T-helper 17 cell (primary cell): ENCODE results near the gene AP4M1. TPM values are rescaled to one million over a fixed set of nuclear protein-coding genes. Genes with fewer than 3 reads are reported as not detected.
"Not testable (repeated sequence)": the region's sequence is repeated elsewhere in the genome, so short reads cannot be mapped to it uniquely, and the experiment has no call there.

ENCODE experiments used
- ATAC-seq: fragments of 150-1000 bp; cut with Tn5 transposase; 2 replicates; pipeline ENCODE4 v1.10.0; 2021; ENCODE audit warnings: mild to moderate bottlenecking, moderate library complexity
- DNase-seq, 3 donors: peaks; one replicate each; pipeline versions ENCODE4 v3.0.0 to v3.0.0-alpha.2; 2020 to 2021
- H3K9me3 ChIP-seq: one replicate; pipeline ENCODE4 v1.7.0; 2013; ENCODE audit warnings: low read length, mild to moderate bottlenecking; ENCODE audit not compliant: control insufficient read depth, poor library complexity, severe bottlenecking
- H3K27ac Mint-ChIP-seq: one replicate; pipeline ENCODE4 v1.8.0; 2022; ENCODE audit warnings: mild to moderate bottlenecking, moderate library complexity, mixed read lengths
- H3K27me3 Mint-ChIP-seq: one replicate; pipeline ENCODE4 v1.8.0; 2022; ENCODE audit warnings: mixed read lengths
- H3K36me3 Mint-ChIP-seq: one replicate; pipeline ENCODE4 v1.8.0; 2022; ENCODE audit warnings: low read depth, mixed read lengths
- H3K4me1 Mint-ChIP-seq: one replicate; pipeline ENCODE4 v1.8.0; 2022; ENCODE audit warnings: mild to moderate bottlenecking, mixed read lengths
- H3K4me3 Mint-ChIP-seq: one replicate; pipeline ENCODE4 v1.8.0; 2022; ENCODE audit warnings: mild to moderate bottlenecking, moderate library complexity, mixed read lengths
- total RNA-seq, 4 donors: library from RNA in 2 of 4; stranded (reverse) in 2 of 4; gene quantifications; one replicate each; pipeline ENCODE4 v1.2.3 and lab custom pipeline; 2022 to 2026

AP4M1 gene
- total RNA-seq, 2 donors from 2014 or later = 8.6 to 9.3 TPM

- H3K36me3 Mint-ChIP-seq = no peaks in the 10 kb centered on the region
- H3K4me1 Mint-ChIP-seq = peaks cover 4% of the 10 kb centered on the region
Observed at GRCh38 chr7:100141555-100141949, 40.1 kb downstream of the AP4M1 start.

GRCh38 chr7:100142461-100142860, 41.0 kb downstream of the AP4M1 start:
- H3K4me1 Mint-ChIP-seq = peaks cover 4% of the 10 kb centered on the region
- no peaks in the 10 kb centered on the region for H3K36me3 Mint-ChIP-seq
- no peaks in the 10 kb centered on the region for H3K27me3 Mint-ChIP-seq
- H3K4me3 Mint-ChIP-seq = no peak overlapping the region
- ATAC-seq (no peak), DNase-seq (no peak)
- H3K27ac Mint-ChIP-seq = no peak overlapping the region
- no peaks in the 10 kb centered on the region for H3K9me3 ChIP-seq

More at GRCh38 chr7:100141555-100141949, 40.1 kb downstream of the AP4M1 start:
- ATAC-seq = no peak
- Mint-ChIP-seq H3K27ac (no peak overlapping the region), H3K27me3 (no peaks in the 10 kb centered on the region), H3K4me3 (no peak overlapping the region)
- no peaks in the 10 kb centered on the region for H3K9me3 ChIP-seq
- DNase-seq = no peak

- H3K4me3 Mint-ChIP-seq, DNase-seq, ATAC-seq, H3K27ac Mint-ChIP-seq, H3K27me3 Mint-ChIP-seq, H3K36me3 Mint-ChIP-seq, H3K9me3 ChIP-seq: not testable (repeated sequence)
- peaks cover 25% of the 10 kb centered on the region for H3K4me1 Mint-ChIP-seq
Observed at GRCh38 chr7:100146350-100146749, 44.9 kb downstream of the AP4M1 start.

- Mint-ChIP-seq H3K4me1 (peaks cover 26% of the 10 kb centered on the region), H3K27ac (peak overlapping the region; percentile 98), H3K36me3 (peaks cover 8% of the 10 kb centered on the region), H3K27me3 (no peaks in the 10 kb centered on the region), H3K4me3 (no peak overlapping the region)
- ATAC-seq (no peak), DNase-seq (no peak)
- H3K9me3 ChIP-seq = no peaks in the 10 kb centered on the region
Observed at GRCh38 chr7:100147278-100147677, 45.8 kb downstream of the AP4M1 start.

GRCh38 chr7:100148225-100148558, 46.7 kb downstream of the AP4M1 start:
- peaks cover 11% of the 10 kb centered on the region for H3K36me3 Mint-ChIP-seq
- ATAC-seq (no peak), DNase-seq (no peak)
- peak overlapping the region; percentile 100 for H3K4me3 Mint-ChIP-seq
- H3K9me3 ChIP-seq = no peaks in the 10 kb centered on the region
- peaks cover 30% of the 10 kb centered on the region for H3K4me1 Mint-ChIP-seq
- no peaks in the 10 kb centered on the region for H3K27me3 Mint-ChIP-seq
- peak overlapping the region; percentile 98 for H3K27ac Mint-ChIP-seq

- Mint-ChIP-seq H3K4me1 (peaks cover 33% of the 10 kb centered on the region), H3K27me3 (no peaks in the 10 kb centered on the region), H3K36me3 (peaks cover 11% of the 10 kb centered on the region), H3K27ac (peak within 1 kb of the TSS; percentile 98), H3K4me3 (peak within 1 kb of the TSS; percentile 100)
- peak; percentile 96 for ATAC-seq
- H3K9me3 ChIP-seq = no peaks in the 10 kb centered on the region
- DNase-seq = peak; percentile 93 to 98 (median 94)
Observed at GRCh38 chr7:100148559-100149328, 47.3 kb downstream of the AP4M1 start, which contains the start of gene LAMTOR4. Gene LAMTOR4, plus strand, starts transcription at chr7:100148918. Its CDS starts 55 bp downstream, at chr7:100148973.

- H3K9me3 ChIP-seq = no peaks in the 10 kb centered on the region
- H3K27me3 Mint-ChIP-seq = no peaks in the 10 kb centered on the region
- H3K4me3 Mint-ChIP-seq = no peak overlapping the region
- H3K27ac Mint-ChIP-seq = peak overlapping the region; percentile 98
- DNase-seq (no peak), ATAC-seq (no peak)
- peaks cover 35% of the 10 kb centered on the region for H3K4me1 Mint-ChIP-seq
- H3K36me3 Mint-ChIP-seq = peaks cover 11% of the 10 kb centered on the region
Observed at GRCh38 chr7:100152404-100152803, 51.0 kb downstream of the AP4M1 start.

- peaks cover 39% of the 10 kb centered on the region for H3K4me1 Mint-ChIP-seq
- H3K36me3 Mint-ChIP-seq = peaks cover 11% of the 10 kb centered on the region
- DNase-seq (no peak), ATAC-seq (no peak)
- H3K9me3 ChIP-seq = no peaks in the 10 kb centered on the region
- no peak overlapping the region for H3K4me3 Mint-ChIP-seq
- peak overlapping the region; percentile 98 for H3K27ac Mint-ChIP-seq
- H3K27me3 Mint-ChIP-seq = no peaks in the 10 kb centered on the region
Observed at GRCh38 chr7:100152937-100153666, 51.7 kb downstream of the AP4M1 start.

GRCh38 chr7:100153708-100154535, 52.5 kb downstream of the AP4M1 start:
- no peak overlapping the region for H3K4me3 Mint-ChIP-seq
- peaks cover 7% of the 10 kb centered on the region for H3K36me3 Mint-ChIP-seq
- DNase-seq (no peak), ATAC-seq (no peak)
- H3K9me3 ChIP-seq = no peaks in the 10 kb centered on the region
- peaks cover 32% of the 10 kb centered on the region for H3K4me1 Mint-ChIP-seq
- H3K27me3 Mint-ChIP-seq = no peaks in the 10 kb centered on the region
- H3K27ac Mint-ChIP-seq = peak overlapping the region; percentile 37

GRCh38 chr7:100154651-100155491, 53.4 kb downstream of the AP4M1 start:
- no peak for DNase-seq
- H3K4me1 Mint-ChIP-seq = peaks cover 30% of the 10 kb centered on the region
- H3K27me3 Mint-ChIP-seq = no peaks in the 10 kb centered on the region
- H3K27ac Mint-ChIP-seq = no peak overlapping the region
- peak overlapping the region; percentile 19 for H3K4me3 Mint-ChIP-seq
- H3K36me3 Mint-ChIP-seq = peaks cover 7% of the 10 kb centered on the region
- H3K9me3 ChIP-seq = no peaks in the 10 kb centered on the region
- no peak for ATAC-seq

GRCh38 chr7:100155553-100156317, 54.3 kb downstream of the AP4M1 start:
- ATAC-seq (no peak), DNase-seq (no peak)
- Mint-ChIP-seq H3K36me3 (peaks cover 3% of the 10 kb centered on the region), H3K4me3 (peak overlapping the region; percentile 19), H3K27me3 (no peaks in the 10 kb centered on the region), H3K4me1 (peaks cover 24% of the 10 kb centered on the region), H3K27ac (peak overlapping the region; percentile 83)
- no peaks in the 10 kb centered on the region for H3K9me3 ChIP-seq
